IMR-90 (cell line): ENCODE results near the gene SLC4A4. TPM values are rescaled to one million over a fixed set of nuclear protein-coding genes. Genes with fewer than 3 reads are reported as not detected.

Experiments used
- ATAC-seq: fragments of 200-7000 bp; cut with Tn5 transposase; 2 replicates; pipeline ENCODE4 v1.9.1; 2020; ENCODE audit warnings: low read depth, mild to moderate bottlenecking, moderate library complexity
- BruUV-seq: library from RNA; stranded (reverse); fragments of 400-500 nt; replicated peaks from 2 replicates; lab custom pipeline; 2021; lab: Mats Ljungman, UMichigan
- CTCF ChIA-PET: fragments of 300-600 bp; formaldehyde crosslinking; extraction: SDS; loops from one replicate; lab custom pipeline; 2021; ENCODE audit warnings: antibody characterized with exemption; lab: Yijun Ruan, JAX
- POLR2A ChIA-PET: fragments of 300-600 bp; sonication (Branson Sonifier 250); formaldehyde crosslinking; loops from one replicate; lab custom pipeline; 2022; ENCODE audit warnings: antibody characterized with exemption; ENCODE audit not compliant: unreplicated experiment; lab: Charles Lee
- DNase-seq: peaks from one replicate; pipeline ENCODE4 v3.0.0; 2013
- H2AFZ ChIP-seq: replicated peaks from 2 replicates; pipeline ENCODE3; 2013; ENCODE audit warnings: low read length, mild to moderate bottlenecking; ENCODE audit not compliant: poor library complexity
- H2AK5ac ChIP-seq: 2 replicates; pipeline ENCODE4 v1.6.1; 2013; ENCODE audit warnings: low read depth, low read length, inconsistent platforms
- H2AK9ac ChIP-seq: replicated peaks from 2 replicates; pipeline ENCODE3; 2013; ENCODE audit warnings: mild to moderate bottlenecking, low read depth, low read length, moderate library complexity; ENCODE audit not compliant: poor library complexity
- H2BK120ac ChIP-seq: 2 replicates; pipeline ENCODE4 v1.6.1; 2013; ENCODE audit warnings: low read depth, low read length, inconsistent platforms
- H2BK15ac ChIP-seq: 3 replicates; pipeline ENCODE4 v1.6.1; 2013; ENCODE audit warnings: low read depth, low read length, inconsistent platforms
- H2BK20ac ChIP-seq: 2 replicates; pipeline ENCODE4 v1.6.1; 2013; ENCODE audit warnings: low read depth, mild to moderate bottlenecking, inconsistent platforms, low read length, moderate library complexity
- H2BK5ac ChIP-seq: 2 replicates; pipeline ENCODE4 v1.6.1; 2013; ENCODE audit warnings: mild to moderate bottlenecking, low read depth, low read length, inconsistent platforms; ENCODE audit not compliant: poor library complexity, severe bottlenecking
- H3K14ac ChIP-seq: replicated peaks from 2 replicates; pipeline ENCODE4 v1.6.1; 2013; ENCODE audit warnings: low read depth, low read length, inconsistent platforms
- H3K18ac ChIP-seq: 2 replicates; pipeline ENCODE4 v1.6.1; 2013; ENCODE audit warnings: low read depth, low read length, control low read depth
- H3K23ac ChIP-seq: 2 replicates; pipeline ENCODE4 v1.6.1; 2013; ENCODE audit warnings: low read depth, low read length, inconsistent platforms
- H3K27ac ChIP-seq: 2 replicates; pipeline ENCODE4 v1.5.1; 2013; ENCODE audit warnings: mild to moderate bottlenecking, control low read depth, low read length; ENCODE audit not compliant: insufficient read depth
- H3K27me3 ChIP-seq: 2 replicates; pipeline ENCODE4 v1.6.1; 2013; ENCODE audit warnings: low read length; ENCODE audit not compliant: control insufficient read depth, insufficient read depth
- H3K36me3 ChIP-seq: 2 replicates; pipeline ENCODE4 v1.6.1; 2013; ENCODE audit warnings: low read length, mixed read lengths; ENCODE audit not compliant: control insufficient read depth, insufficient read depth
- H3K4ac ChIP-seq: 2 replicates; pipeline ENCODE4 v1.6.1; 2013; ENCODE audit warnings: low read depth, low read length, inconsistent platforms
- H3K4me1 ChIP-seq: 2 replicates; pipeline ENCODE4 v1.6.1; 2013; ENCODE audit warnings: low read length, mixed read lengths; ENCODE audit not compliant: control insufficient read depth, insufficient read depth
- H3K4me2 ChIP-seq: 2 replicates; pipeline ENCODE4 v1.6.1; 2013; ENCODE audit warnings: low read depth, mild to moderate bottlenecking, control low read depth, low read length, moderate library complexity
- H3K4me3 ChIP-seq: 2 replicates; pipeline ENCODE4 v1.5.1; 2013; ENCODE audit warnings: low read depth, mild to moderate bottlenecking, control low read depth, low read length, moderate library complexity; ENCODE audit not compliant: insufficient read depth
- H3K56ac ChIP-seq: 2 replicates; pipeline ENCODE4 v1.6.1; 2013; ENCODE audit warnings: low read length, inconsistent platforms; ENCODE audit not compliant: insufficient read depth; ENCODE audit errors: extremely low read depth
- H3K79me1 ChIP-seq, 2 experiments: 2 replicates each; pipeline ENCODE4 v1.6.1; 2013; ENCODE audit warnings: low read length in 2 of 2, inconsistent platforms in 1 of 2, low read depth in 1 of 2
- H3K9ac ChIP-seq: 2 replicates; pipeline ENCODE4 v1.6.1; 2013; ENCODE audit warnings: low read depth, low read length, control low read depth
- H3K9me1 ChIP-seq: 2 replicates; pipeline ENCODE4 v1.6.1; 2013; ENCODE audit warnings: low read length, inconsistent platforms; ENCODE audit not compliant: insufficient read depth
- H3K9me3 ChIP-seq: 2 replicates; pipeline ENCODE4 v1.6.1; 2013; ENCODE audit warnings: low read length; ENCODE audit not compliant: control insufficient read depth, insufficient read depth
- H4K20me1 ChIP-seq: 2 replicates; pipeline ENCODE4 v1.6.1; 2013; ENCODE audit warnings: low read length, inconsistent platforms; ENCODE audit not compliant: insufficient read depth
- H4K5ac ChIP-seq: 2 replicates; pipeline ENCODE4 v1.6.1; 2013; ENCODE audit warnings: mild to moderate bottlenecking, low read depth, low read length, control low read depth
- H4K8ac ChIP-seq, 2 experiments: 2 replicates each; pipeline ENCODE4 v1.6.1; 2013; ENCODE audit warnings: low read depth in 2 of 2, low read length in 2 of 2, control low read depth in 1 of 2, inconsistent platforms in 1 of 2
- H4K91ac ChIP-seq: 2 replicates; pipeline ENCODE4 v1.6.1; 2013; ENCODE audit warnings: low read depth, low read length, inconsistent platforms; ENCODE audit not compliant: insufficient read depth
- MAFK ChIP-seq: IDR thresholded peaks from 2 replicates; pipeline ENCODE4 v1.6.1; 2012; ENCODE audit warnings: low read depth, low read length, improper control_type of control experiment
- SMC3 ChIP-seq: fragments of 150-350 bp; IDR thresholded peaks from 2 replicates; pipeline ENCODE4 v1.6.1; 2016; ENCODE audit warnings: low read depth, mild to moderate bottlenecking, antibody characterized with exemption, low read length, moderate library complexity
- WGBS, 2 experiments: methylation state at CpG; one replicate each; pipeline versions ENCODE4 v1.1.5 to v1.1.7; 2013; ENCODE audit warnings: missing lambda C conversion rate in 2 of 2; ENCODE audit not compliant: insufficient read length in 1 of 2; ENCODE audit errors: extremely low coverage in 2 of 2; 5-methylcytosine and 5-hydroxymethylcytosine counted together
- dilution Hi-C: fragments of 300-500 bp; cut with HindIII; formaldehyde crosslinking; loops from one replicate; pipeline ENCODE4 v1.14.3; 2018; ENCODE audit warnings: low sequenced_read_pairs; ENCODE audit not compliant: unreplicated experiment
- in situ Hi-C: fragments of 300-500 bp; cut with MboI; formaldehyde crosslinking; loops from 3 replicates; pipeline ENCODE4 v1.14.3; 2019; ENCODE audit warnings: low sequenced_read_pairs, inconsistent platforms, mixed read lengths
- intact Hi-C: fragments of 100-400 bp; cut with micrococcal nuclease; formaldehyde crosslinking; loops from 2 replicates; pipeline ENCODE4 v1.10.0; 2022
- polyA plus RNA-seq, 3 experiments: library from polyadenylated mRNA; depleted of rRNA; stranded (reverse); fragments of >200 nt; gene quantifications; 2 replicates each; pipeline ENCODE4 v1.2.3, GENCODE V29; 2012; ENCODE audit warnings: low replicate concordance in 1 of 3
- total RNA-seq: library from RNA; depleted of rRNA; stranded (reverse); fragments of >200 nt; gene quantifications from 2 replicates; pipeline ENCODE4 v1.2.3, GENCODE V29; 2012

Gene SLC4A4
- total and polyA plus RNA-seq, 2 of the 4 experiments (the other 2 are of a cell fraction), result 5.6 to 16.8 TPM

DNA sequence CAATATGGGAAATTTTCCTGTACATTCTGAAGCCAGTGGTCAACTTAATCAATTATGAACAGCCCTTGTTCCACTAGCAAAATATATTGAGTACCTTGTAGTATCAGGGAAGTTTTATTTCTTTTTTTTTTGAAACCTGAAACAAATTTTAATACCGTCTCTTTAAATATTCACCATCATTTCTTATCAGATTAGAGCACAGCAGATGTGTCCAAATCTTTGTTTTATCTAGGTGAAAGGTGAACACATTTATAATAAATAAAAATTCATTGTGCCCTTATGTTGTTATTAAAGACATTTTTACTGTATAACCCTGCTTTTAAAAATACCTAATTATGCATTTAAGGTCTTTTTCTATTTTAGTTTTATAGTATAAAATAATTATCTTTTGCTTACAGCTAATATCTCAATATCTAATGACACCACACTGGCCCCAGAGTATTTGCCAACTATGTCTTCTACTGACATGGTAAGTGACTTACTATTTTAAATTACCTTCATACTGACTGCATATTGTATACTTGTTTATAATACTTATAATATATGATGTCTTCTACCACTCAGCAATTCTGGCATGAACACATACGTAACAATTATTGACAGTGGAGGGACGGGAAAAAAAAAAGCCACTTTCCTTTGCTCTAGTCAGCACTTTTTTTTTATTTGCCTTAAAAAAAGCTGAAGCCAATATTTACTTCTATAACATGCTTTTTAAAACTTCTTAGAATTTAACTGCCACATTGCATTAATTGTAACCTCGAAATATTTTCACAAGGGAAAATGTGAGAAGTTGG lies 147.9 kb downstream of the SLC4A4 start:
- no peak overlapping the region for H3K4me2 ChIP-seq
- no peak overlapping the region for H3K27ac ChIP-seq
- POLR2A ChIA-PET, result no interaction called here
- no peak overlapping the region for H3K9ac ChIP-seq
- no peaks in the 10 kb centered on the region for H4K20me1 ChIP-seq
- no peak for ATAC-seq
- H3K27me3 ChIP-seq, result no peaks in the 10 kb centered on the region
- TF ChIP-seq MAFK (peak; percentile 21; the same call in 1 of the 2 replicates), SMC3 (no peak)
- H4K5ac ChIP-seq, result no peak overlapping the region
- intact Hi-C loops (no loop called here), in situ Hi-C loops (no loop called here), dilution Hi-C loops (no loop called here)
- no peaks in the 10 kb centered on the region; the same call in 1 of the 2 replicates for H3K9me1 ChIP-seq
- H2AFZ ChIP-seq, result no peak overlapping the region
- H2BK15ac ChIP-seq, result no peak overlapping the region
- no peak overlapping the region for H2AK9ac ChIP-seq
- no peak overlapping the region for H3K23ac ChIP-seq
- no TSS peak for BruUV-seq
- no peak overlapping the region for H3K18ac ChIP-seq
- CTCF ChIA-PET, result no interaction called here
- H3K9me3 ChIP-seq, result no peaks in the 10 kb centered on the region
- H3K36me3 ChIP-seq, result peaks cover 17% of the 10 kb centered on the region
- no peak for DNase-seq
- H3K4ac ChIP-seq, result no peak overlapping the region
- H3K14ac ChIP-seq, result no peak overlapping the region
- H2BK120ac ChIP-seq, result no peak overlapping the region; the same call in 1 of the 2 replicates
- WGBS, 2 experiments, result no CpG with 5 or more reads among the region's 4 CpGs
- H2BK20ac ChIP-seq, result 0 out of 2 replicates have a peak overlapping the region, but pooled peaks have one; percentile 0
- no peaks in the 10 kb centered on the region for H3K4me1 ChIP-seq
- no peak overlapping the region for H3K56ac ChIP-seq
- H3K79me1 ChIP-seq, result peaks cover 3 to 4% of the 10 kb centered on the region in 2 experiments; a peak in 3 of 4 replicates
- H4K8ac ChIP-seq, result no peak overlapping the region
- no peak overlapping the region for H2BK5ac ChIP-seq
- H4K91ac ChIP-seq, result no peak overlapping the region
- no peak overlapping the region for H3K4me3 ChIP-seq
- no peak overlapping the region for H2AK5ac ChIP-seq
